GM08714 (cell line): ENCODE measurements around the gene BCL11B.

Experiments used
- H3K4me3 ChIP-seq: fragments of 200-500 bp; sonication (Bioruptor generic); 2 replicates; pipeline ENCODE4 v1.5.1; 2014; ENCODE audit warnings: mild to moderate bottlenecking, low read length, inconsistent platforms
- ZNF274 ChIP-seq: IDR thresholded peaks from 2 replicates; pipeline ENCODE4 v1.6.1; 2012; ENCODE audit warnings: mild to moderate bottlenecking, low read depth, low read length

Gene BCL11B

DNA sequence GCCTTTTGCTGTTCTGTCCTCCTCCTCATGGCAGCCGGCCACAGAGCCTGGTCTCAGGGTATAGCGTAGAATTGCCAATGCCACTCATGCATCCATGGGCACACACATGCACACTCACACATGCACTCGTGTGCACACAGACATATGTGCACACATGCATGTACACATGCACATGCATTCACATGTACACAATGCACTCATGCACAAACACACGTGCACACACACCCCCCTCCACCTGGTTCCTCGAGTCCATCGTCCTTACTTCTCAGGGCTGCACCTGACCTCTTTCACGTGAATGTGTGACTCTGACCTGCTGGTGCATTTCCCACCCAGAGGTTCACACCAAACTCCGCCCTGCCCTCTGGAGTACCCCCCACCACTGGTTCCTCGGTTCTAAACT lies 60.6 kb downstream of the BCL11B start:
- no peak for TF ChIP-seq ZNF274
- H3K4me3 ChIP-seq, result no peak overlapping the region

GRCh38 chr14:99210333-99210732 lies 61.7 kb downstream of the BCL11B start:
- no peak for TF ChIP-seq ZNF274
- H3K4me3 ChIP-seq, result no peak overlapping the region

DNA sequence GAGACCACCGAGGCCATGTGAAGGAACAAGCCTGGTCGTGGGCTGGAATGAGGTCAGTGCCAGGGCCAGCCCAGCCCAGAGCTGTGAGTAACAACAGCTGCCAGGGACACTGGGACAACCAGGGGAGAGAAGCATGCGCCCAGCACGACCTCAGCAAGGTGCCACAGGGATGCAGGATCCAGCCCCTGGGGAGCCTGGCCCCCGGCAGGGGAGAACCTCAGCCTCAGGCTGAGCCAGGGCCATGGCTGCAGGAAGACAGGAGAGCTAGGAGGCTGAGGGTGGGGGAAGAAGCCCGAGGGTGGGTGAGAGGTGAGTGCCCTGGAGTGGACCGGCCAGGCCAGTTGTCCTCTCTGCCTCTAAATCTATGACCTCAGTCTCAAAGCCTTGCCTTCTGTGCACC lies 62.6 kb downstream of the BCL11B start:
- H3K4me3 ChIP-seq, result no peak overlapping the region
- TF ChIP-seq ZNF274, result no peak

DNA sequence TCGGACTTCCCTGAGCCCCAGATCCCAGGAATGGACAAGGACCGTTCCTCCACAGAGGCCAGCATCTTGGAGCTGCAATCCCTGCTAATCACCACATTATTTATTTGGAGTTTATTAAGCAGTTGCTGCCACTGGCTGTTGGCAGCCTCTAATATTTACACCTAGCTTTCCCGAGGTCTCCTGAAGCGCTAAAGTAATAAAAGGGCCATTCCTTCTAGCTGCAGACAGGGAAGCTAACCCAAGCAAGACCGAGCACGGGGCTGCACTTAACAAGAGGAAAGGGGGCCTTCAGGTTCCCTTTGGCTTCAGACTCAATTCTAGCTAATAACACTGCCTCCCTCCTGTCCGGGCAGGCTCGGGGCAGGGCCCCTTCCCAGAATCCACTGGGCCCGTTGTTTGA lies 63.7 kb downstream of the BCL11B start:
- no peak overlapping the region for H3K4me3 ChIP-seq
- no peak for TF ChIP-seq ZNF274

- TF ChIP-seq ZNF274, result no peak
These were observed 64.5 kb downstream of the BCL11B start for GRCh38 chr14:99207456-99207855.

DNA sequence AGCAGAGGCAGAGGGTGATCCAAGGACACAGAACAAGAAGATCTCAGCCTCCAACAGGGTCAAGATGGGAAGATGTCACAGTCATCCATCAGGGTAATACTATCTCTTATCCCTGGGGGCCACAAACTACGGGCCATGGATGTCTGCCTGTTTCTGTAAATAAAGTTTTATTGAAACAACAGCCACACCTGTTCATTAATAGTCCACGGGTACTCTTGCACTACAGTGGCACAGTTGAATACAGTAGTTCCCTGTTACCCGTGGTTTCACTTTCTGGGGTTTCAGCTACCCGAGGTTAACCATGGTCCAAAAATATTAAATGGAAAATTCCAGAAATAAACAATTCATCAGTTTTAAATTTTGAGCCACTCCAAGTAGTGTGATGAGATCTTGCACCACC lies 65.9 kb downstream of the BCL11B start:
- TF ChIP-seq ZNF274, result no peak
- H3K4me3 ChIP-seq, result no peak overlapping the region

More at GRCh38 chr14:99207456-99207855, 64.5 kb downstream of the BCL11B start:
- H3K4me3 ChIP-seq, result no peak overlapping the region

- no peak for TF ChIP-seq ZNF274
- no peak overlapping the region for H3K4me3 ChIP-seq
These were observed 66.8 kb downstream of the BCL11B start for GRCh38 chr14:99205086-99205688.

DNA sequence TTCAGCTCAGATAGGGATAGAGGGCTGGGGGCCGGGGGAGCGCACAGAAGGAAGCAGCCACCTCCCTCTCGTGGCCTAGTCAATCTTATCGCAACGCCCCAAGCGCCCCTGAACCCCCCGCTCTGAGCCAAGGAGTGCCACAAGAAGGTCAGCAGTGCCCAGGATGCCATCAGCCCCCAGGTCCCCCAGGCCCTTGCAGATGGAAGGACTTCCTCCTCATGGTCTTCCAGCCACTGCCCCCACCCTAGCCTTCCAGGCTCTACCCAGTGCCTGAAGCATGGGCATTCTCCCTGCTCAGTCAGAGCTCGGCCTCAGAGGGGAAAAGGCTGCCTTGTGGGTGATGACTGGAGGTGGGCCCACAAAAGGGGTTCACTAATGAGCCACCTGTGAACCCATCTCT lies 68.2 kb downstream of the BCL11B start:
- TF ChIP-seq ZNF274, result no peak
- H3K4me3 ChIP-seq, result no peak overlapping the region

DNA sequence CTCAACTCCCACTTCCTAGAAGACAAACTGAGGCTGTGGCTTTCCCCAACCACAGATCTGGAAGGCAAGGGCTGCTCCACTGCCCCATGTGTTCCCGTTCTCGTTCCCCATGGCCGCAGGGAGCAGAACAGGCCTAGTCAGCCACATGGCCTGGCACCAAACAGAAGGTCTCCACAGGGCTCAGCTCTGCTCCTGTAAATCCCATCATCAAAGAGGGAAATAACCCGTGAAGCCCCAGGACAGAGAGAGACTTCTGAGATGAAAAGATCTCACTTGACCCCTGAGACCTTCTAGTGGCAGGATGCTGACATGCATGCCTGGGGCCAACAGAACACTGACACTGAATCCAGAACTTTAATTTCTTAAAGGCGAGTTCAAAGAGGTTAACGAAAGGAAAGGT lies 68.9 kb downstream of the BCL11B start:
- TF ChIP-seq ZNF274, result no peak
- no peak overlapping the region for H3K4me3 ChIP-seq

DNA sequence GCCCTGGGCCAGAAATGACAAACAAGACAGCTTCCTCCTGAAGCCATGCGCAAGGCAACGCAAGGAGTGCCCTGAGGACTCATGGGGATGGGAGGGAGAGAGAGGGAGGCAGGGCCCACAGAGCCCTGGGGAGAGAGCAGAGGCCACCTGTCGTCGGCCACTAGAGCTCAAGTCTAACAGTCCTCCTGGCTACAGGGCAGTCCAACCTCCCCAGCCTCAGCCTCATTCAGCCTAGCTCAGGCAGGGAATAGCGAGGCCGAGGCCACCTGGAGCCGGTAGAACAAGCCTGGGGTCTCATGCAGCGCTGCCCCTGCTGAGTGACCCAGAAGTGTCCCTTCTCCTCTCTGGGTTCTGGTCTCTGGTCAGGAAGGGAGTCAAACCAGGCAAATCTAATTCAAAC lies 69.5 kb downstream of the BCL11B start:
- TF ChIP-seq ZNF274, result no peak
- H3K4me3 ChIP-seq, result no peak overlapping the region

DNA sequence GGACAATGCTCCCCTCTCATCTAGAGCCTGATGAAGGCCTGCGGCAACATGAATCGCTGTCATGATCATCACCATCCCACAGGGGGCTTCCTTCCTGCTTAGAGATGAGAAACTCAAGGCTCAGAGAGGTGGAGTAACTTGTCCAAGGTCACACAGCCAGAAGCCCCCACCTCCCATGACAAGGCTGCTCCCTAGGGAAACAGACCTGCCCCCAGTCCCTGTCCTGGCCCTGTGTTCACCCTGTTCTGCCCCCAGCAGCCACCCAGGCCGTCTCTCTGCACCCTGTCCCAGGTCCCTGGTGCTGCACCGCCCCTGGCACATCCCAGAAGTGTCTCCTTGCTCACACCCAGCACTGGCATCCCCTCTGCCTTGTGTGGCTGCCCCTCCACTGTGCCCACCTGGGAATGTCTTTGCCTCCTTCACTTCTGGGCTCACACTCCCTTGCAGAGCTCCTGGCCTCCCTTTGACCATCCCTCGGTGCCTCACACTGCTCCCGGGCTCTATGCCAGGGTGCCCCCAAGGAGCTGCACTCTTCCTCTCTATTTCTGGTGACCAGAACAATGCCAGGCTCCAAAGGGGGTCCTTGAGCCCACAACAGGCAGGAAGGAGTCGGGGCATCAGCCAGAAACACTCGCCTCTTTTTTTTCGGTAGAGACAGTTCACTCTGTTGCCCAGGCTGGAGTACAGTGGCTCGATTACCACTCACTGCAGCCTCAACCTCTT lies 70.5 kb downstream of the BCL11B start:
- no peak for TF ChIP-seq ZNF274
- no peak overlapping the region for H3K4me3 ChIP-seq

DNA sequence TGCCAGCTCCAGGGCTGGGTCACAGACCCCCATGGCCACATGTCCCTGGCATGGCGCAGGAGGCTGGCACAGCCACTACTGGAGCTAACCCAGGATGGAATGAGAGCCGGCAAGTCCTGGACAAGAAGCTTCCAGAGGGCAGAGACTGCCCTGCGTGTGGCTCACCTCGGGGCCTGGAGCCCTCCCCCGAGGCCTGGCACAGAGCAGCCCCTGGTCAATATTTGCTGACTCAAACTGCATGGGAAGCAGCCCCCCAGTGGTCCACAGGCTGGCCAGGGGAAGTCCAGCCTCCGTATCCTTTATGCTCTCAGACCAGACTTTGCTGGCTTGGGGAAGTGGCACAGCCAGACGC lies 71.4 kb downstream of the BCL11B start:
- H3K4me3 ChIP-seq, result no peak overlapping the region
- no peak for TF ChIP-seq ZNF274

GRCh38 chr14:99199846-99200653 lies 71.9 kb downstream of the BCL11B start:
- no peak for TF ChIP-seq ZNF274
- no peak overlapping the region for H3K4me3 ChIP-seq

GRCh38 chr14:99198746-99199502 lies 73.1 kb downstream of the BCL11B start:
- no peak for TF ChIP-seq ZNF274
- H3K4me3 ChIP-seq, result no peak overlapping the region
